ENCODE measurements around the gene LRMDA. TPM values are rescaled to one million over a fixed set of nuclear protein-coding genes. Genes with fewer than 3 reads are reported as not detected.
"Not testable (repeated sequence)": the region's sequence is repeated elsewhere in the genome, so short reads cannot be mapped to it uniquely, and the experiment has no call there.

Gene LRMDA
- total RNA-seq, 4 donors from 2014 or later, result 0.88 to 14.1 (median 5.1) TPM; not detected in 1

DNA sequence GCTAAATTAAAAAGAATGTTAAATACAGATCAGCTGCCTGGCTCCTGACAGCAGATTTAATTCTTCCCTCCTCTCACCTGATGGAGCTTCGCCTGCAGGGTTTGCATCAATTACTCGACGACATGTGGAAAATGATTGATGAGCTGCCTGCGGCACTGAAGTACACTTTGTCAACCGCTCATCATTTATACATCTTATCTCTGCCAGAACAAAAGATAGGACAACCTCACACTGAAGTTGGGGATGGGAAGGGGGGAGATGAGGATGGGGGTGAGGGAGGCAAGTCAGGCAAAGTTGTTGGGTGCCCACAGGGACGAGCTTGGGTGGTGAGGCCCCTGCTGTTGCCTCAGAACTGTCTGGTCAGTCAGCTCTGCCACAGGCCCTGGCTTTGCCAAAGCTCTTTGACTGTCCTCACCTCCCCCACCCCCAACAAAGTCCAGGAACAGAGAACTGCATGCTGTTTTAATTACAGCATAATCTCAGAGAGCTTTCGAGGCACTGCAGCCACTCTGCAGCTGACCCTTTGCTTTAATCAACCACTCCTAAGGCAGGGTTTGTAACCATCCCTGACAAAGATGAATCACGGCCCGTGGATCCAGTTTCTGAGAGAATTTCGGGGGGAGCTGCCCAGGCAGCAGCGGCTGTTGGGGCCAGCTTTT, 702.3 kb downstream of the LRMDA start:
- no peaks in the 10 kb centered on the region for H3K9me3 ChIP-seq
- intact Hi-C loops (cut with DNase I), result no loop called here
- H3K36me3 ChIP-seq, result no peaks in the 10 kb centered on the region
- 64 to 76% methylated on average over 8 to 9 of the region's 11 CpGs for WGBS, 2 donors
- no peaks in the 10 kb centered on the region for H3K27me3 ChIP-seq
- H3K27ac ChIP-seq, result no peak overlapping the region
- DNase-seq, result no peak
- no peak for TF ChIP-seq POLR2A (IDR thresholded peaks at IDR 0.05)
- TF ChIP-seq, protein P1, sequence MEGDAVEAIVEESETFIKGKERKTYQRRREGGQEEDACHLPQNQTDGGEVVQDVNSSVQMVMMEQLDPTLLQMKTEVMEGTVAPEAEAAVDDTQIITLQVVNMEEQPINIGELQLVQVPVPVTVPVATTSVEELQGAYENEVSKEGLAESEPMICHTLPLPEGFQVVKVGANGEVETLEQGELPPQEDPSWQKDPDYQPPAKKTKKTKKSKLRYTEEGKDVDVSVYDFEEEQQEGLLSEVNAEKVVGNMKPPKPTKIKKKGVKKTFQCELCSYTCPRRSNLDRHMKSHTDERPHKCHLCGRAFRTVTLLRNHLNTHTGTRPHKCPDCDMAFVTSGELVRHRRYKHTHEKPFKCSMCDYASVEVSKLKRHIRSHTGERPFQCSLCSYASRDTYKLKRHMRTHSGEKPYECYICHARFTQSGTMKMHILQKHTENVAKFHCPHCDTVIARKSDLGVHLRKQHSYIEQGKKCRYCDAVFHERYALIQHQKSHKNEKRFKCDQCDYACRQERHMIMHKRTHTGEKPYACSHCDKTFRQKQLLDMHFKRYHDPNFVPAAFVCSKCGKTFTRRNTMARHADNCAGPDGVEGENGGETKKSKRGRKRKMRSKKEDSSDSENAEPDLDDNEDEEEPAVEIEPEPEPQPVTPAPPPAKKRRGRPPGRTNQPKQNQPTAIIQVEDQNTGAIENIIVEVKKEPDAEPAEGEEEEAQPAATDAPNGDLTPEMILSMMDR (IDR thresholded peaks at IDR 0.05), result no peak
- no peaks in the 10 kb centered on the region for H3K4me1 ChIP-seq
- H3K4me3 ChIP-seq, result no peak overlapping the region

- H3K36me3 ChIP-seq, result no peaks in the 10 kb centered on the region
- DNase-seq, result no peak
- no peaks in the 10 kb centered on the region for H3K9me3 ChIP-seq
- no peak for TF ChIP-seq POLR2A (IDR thresholded peaks at IDR 0.05)
- TF ChIP-seq, protein P1 (IDR thresholded peaks at IDR 0.05), result no peak
- 81 to 87% methylated on average over 4 of the region's 4 CpGs for WGBS, 2 donors
- H3K4me3 ChIP-seq, result no peak overlapping the region
- H3K4me1 ChIP-seq, result no peaks in the 10 kb centered on the region
- H3K27me3 ChIP-seq, result no peaks in the 10 kb centered on the region
- no peak overlapping the region for H3K27ac ChIP-seq
- intact Hi-C loops (cut with DNase I), result no loop called here
Measured at GRCh38 chr10:76136961-76137360, 705.5 kb downstream of the LRMDA start.

DNA sequence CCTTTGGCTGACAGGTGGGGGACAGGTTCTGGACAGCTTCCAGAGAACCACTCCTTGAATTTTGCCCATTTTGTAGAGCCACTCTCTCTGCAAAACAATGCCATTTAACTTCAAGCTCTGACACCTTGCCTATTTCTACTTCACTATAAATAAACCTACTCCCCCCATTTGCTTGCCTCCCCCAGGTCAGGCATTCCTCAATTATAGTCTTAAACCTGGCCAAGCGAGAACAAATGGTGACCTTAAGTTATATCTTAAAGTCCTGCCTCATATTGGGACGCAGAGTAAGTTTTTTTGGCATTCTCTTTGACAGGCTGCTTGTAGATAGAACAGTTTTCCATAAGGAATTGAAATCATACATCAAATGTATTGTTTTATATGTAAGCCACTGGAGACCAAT, 706.9 kb downstream of the LRMDA start:
- TF ChIP-seq POLR2A (IDR thresholded peaks at IDR 0.05), result no peak
- TF ChIP-seq, protein P1 (IDR thresholded peaks at IDR 0.05), result no peak
- Histone ChIP-seq H3K4me3 (no peak overlapping the region), H3K36me3 (no peaks in the 10 kb centered on the region), H3K9me3 (no peaks in the 10 kb centered on the region), H3K27me3 (no peaks in the 10 kb centered on the region), H3K4me1 (no peaks in the 10 kb centered on the region), H3K27ac (no peak overlapping the region)
- intact Hi-C loops (cut with DNase I), result no loop called here
- no peak for DNase-seq
- 73 to 85% methylated on average over 2 of the region's 2 CpGs for WGBS, 2 donors

DNA sequence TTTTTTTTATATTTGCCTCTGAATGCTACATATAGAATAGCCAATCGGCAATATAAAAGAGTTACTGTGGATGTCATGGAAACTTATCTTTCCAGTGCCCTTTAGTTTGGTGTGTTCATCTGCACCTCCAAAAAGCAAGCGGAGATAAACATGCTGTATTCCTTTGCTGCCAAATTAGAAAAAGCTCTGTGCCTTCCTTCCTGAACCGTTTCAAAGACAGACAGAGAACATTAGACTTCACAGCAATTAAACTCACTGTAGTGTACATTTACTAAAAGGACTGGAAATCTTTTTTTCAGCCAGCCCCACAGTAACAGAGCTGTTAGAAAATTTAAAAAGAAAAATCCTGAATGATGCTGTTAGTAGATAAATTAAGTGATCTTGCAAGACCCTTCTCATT, 707.5 kb downstream of the LRMDA start:
- H3K27me3 ChIP-seq, result no peaks in the 10 kb centered on the region
- no peak for TF ChIP-seq POLR2A (IDR thresholded peaks at IDR 0.05)
- no peaks in the 10 kb centered on the region for H3K36me3 ChIP-seq
- no peak overlapping the region for H3K27ac ChIP-seq
- H3K9me3 ChIP-seq, result no peaks in the 10 kb centered on the region
- intact Hi-C loops (cut with DNase I), result no loop called here
- H3K4me3 ChIP-seq, result no peak overlapping the region
- DNase-seq, result no peak
- WGBS, 2 donors, result 51 to 56% methylated on average over 3 of the region's 3 CpGs
- no peaks in the 10 kb centered on the region for H3K4me1 ChIP-seq

GRCh38 chr10:76139431-76139830, 708.0 kb downstream of the LRMDA start:
- no peaks in the 10 kb centered on the region for H3K4me1 ChIP-seq
- TF ChIP-seq POLR2A (IDR thresholded peaks at IDR 0.05), result no peak
- TF ChIP-seq, protein P1 (IDR thresholded peaks at IDR 0.05), result no peak
- no peak for DNase-seq
- no peak overlapping the region for H3K27ac ChIP-seq
- intact Hi-C loops (cut with DNase I), result no loop called here
- H3K27me3 ChIP-seq, result no peaks in the 10 kb centered on the region
- no peak overlapping the region for H3K4me3 ChIP-seq
- H3K36me3 ChIP-seq, result no peaks in the 10 kb centered on the region
- 87 to 89% methylated on average over 5 of the region's 5 CpGs for WGBS, 2 donors
- H3K9me3 ChIP-seq, result no peaks in the 10 kb centered on the region

- DNase-seq, result no peak
- WGBS, 2 donors, result 89 to 95% methylated on average over 3 of the region's 3 CpGs
Measured at GRCh38 chr10:76141376-76141775, 710.0 kb downstream of the LRMDA start.

GRCh38 chr10:76148217-76148616, 716.8 kb downstream of the LRMDA start:
- DNase-seq; H3K36me3 ChIP-seq; H3K9me3 ChIP-seq; H3K27me3 ChIP-seq; H3K27ac ChIP-seq; H3K4me3 ChIP-seq; intact Hi-C loops (cut with DNase I): not testable (repeated sequence)
- WGBS, 2 donors, result 100% methylated on average over 1 of the region's 8 CpGs; no CpG with 5 or more reads in 1 of the 2 donors
- peaks cover 0 to 12% (median 5%) of the 10 kb centered on the region in 3 donors for H3K4me1 ChIP-seq

More at GRCh38 chr10:76141376-76141775, 710.0 kb downstream of the LRMDA start:
- H3K9me3 ChIP-seq, result no peaks in the 10 kb centered on the region
- H3K27ac ChIP-seq, result no peak overlapping the region
- intact Hi-C loops (cut with DNase I), result no loop called here
- TF ChIP-seq, protein P1 (IDR thresholded peaks at IDR 0.05), result no peak
- TF ChIP-seq POLR2A (IDR thresholded peaks at IDR 0.05), result no peak
- H3K27me3 ChIP-seq, result no peaks in the 10 kb centered on the region
- no peak overlapping the region for H3K4me3 ChIP-seq
- no peaks in the 10 kb centered on the region for H3K36me3 ChIP-seq
- H3K4me1 ChIP-seq, result no peaks in the 10 kb centered on the region
